ENCODE results near the gene PER3. TPM values are rescaled to one million over a fixed set of nuclear protein-coding genes. Genes with fewer than 3 reads are reported as not detected.

Gene PER3
- total RNA-seq, 1 experiment from 2014 or later, result 3.8 TPM

DNA sequence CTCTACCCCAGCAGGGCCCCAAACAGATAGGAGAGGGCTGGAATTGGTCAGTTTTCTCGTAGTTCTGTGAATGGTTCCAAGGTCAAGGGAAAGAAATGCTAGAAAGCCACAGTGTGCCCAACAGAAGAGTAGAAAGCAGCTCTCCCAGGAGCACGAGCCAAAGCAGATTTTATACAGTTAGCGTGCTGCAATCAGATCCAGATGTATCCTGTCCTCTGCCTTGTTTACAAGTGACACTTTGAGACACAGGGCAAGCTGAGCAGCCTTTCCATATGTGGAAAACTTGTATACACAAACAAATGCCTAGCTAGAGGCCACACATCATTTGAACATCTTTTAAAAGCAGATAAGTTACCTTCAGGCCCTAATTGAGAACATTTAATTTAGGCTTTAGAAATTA is 6.5 kb upstream of the PER3 start:
- Mint-ChIP-seq H3K4me3 (ENCODE audit: low read depth, unreplicated experiment) (no peak overlapping the region), H3K27ac (ENCODE audit: unreplicated experiment) (no peak overlapping the region), H3K27me3 (ENCODE audit: unreplicated experiment) (no peaks in the 10 kb centered on the region), H3K4me1 (ENCODE audit: low read depth, unreplicated experiment) (peaks cover 17% of the 10 kb centered on the region), H3K9me3 (ENCODE audit: low read depth, unreplicated experiment) (no peaks in the 10 kb centered on the region), H3K36me3 (ENCODE audit: insufficient read depth, unreplicated experiment) (peaks cover 19% of the 10 kb centered on the region)
- CTCF ChIA-PET, result no interaction called here
- TF ChIP-seq, protein P1, sequence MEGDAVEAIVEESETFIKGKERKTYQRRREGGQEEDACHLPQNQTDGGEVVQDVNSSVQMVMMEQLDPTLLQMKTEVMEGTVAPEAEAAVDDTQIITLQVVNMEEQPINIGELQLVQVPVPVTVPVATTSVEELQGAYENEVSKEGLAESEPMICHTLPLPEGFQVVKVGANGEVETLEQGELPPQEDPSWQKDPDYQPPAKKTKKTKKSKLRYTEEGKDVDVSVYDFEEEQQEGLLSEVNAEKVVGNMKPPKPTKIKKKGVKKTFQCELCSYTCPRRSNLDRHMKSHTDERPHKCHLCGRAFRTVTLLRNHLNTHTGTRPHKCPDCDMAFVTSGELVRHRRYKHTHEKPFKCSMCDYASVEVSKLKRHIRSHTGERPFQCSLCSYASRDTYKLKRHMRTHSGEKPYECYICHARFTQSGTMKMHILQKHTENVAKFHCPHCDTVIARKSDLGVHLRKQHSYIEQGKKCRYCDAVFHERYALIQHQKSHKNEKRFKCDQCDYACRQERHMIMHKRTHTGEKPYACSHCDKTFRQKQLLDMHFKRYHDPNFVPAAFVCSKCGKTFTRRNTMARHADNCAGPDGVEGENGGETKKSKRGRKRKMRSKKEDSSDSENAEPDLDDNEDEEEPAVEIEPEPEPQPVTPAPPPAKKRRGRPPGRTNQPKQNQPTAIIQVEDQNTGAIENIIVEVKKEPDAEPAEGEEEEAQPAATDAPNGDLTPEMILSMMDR (IDR thresholded peaks at IDR 0.05; ENCODE audit: unreplicated experiment), result no peak
- BruUV-seq (replicated peaks), result no TSS peak
- no peak for DNase-seq
- intact Hi-C loops (cut with micrococcal nuclease; ENCODE audit: unreplicated experiment), result no loop called here

DNA sequence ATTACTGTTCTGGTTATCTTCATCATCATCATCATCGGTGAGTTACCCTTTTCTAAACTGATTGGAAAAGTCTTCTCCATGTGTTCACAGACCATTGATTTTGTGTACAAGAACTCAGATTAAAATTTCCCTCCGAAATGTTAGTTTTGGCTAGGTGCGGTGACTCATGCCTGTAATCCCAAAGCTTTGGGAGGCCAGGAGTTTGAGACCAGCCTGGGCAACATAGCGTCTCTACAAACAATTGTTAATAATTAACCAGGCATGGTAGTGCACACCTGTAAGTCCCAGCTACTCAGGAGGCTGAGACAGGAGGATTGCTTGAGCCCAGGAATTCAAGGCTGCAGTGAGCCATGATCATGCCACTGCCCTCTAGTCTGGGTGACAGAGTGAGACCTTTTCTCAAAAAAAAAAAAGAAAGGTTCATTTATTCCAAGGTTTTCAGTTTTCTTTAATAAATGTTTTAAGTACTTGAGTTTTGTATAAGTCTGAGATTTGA is 5.9 kb upstream of the PER3 start:
- H3K4me1 Mint-ChIP-seq (ENCODE audit: low read depth, unreplicated experiment), result peaks cover 20% of the 10 kb centered on the region
- DNase-seq, result no peak
- no peak overlapping the region for H3K27ac Mint-ChIP-seq (ENCODE audit: unreplicated experiment)
- H3K27me3 Mint-ChIP-seq (ENCODE audit: unreplicated experiment), result no peaks in the 10 kb centered on the region
- H3K9me3 Mint-ChIP-seq (ENCODE audit: low read depth, unreplicated experiment), result no peaks in the 10 kb centered on the region
- CTCF ChIA-PET, result no interaction called here
- H3K36me3 Mint-ChIP-seq (ENCODE audit: insufficient read depth, unreplicated experiment), result peaks cover 22% of the 10 kb centered on the region
- TF ChIP-seq, protein P1 (IDR thresholded peaks at IDR 0.05; ENCODE audit: unreplicated experiment), result no peak
- BruUV-seq (replicated peaks), result no TSS peak
- H3K4me3 Mint-ChIP-seq (ENCODE audit: low read depth, unreplicated experiment), result no peak overlapping the region
- intact Hi-C loops (cut with micrococcal nuclease; ENCODE audit: unreplicated experiment), result no loop called here

DNA sequence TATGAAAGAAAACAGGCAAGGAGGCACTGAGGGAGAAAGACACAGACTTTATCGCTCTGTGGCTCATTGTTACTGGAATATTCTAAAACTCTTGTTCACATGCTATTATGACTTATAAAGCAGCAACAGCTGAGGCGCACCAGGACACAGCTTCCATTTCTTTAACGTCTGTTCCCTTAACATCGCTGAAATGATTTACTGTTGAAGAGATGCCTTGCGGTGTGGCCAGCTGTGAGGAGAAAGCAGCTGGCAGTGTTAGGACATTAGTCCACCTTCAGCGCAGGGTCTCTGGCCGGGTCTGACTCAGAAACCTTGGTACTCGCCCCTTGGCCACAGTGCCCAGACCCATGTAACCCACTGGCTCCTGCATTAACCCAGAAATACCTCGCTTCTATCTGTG is 3.1 kb upstream of the PER3 start:
- H3K36me3 Mint-ChIP-seq (ENCODE audit: insufficient read depth, unreplicated experiment), result peaks cover 26% of the 10 kb centered on the region
- CTCF ChIA-PET, result no interaction called here
- no peak for DNase-seq
- H3K4me3 Mint-ChIP-seq (ENCODE audit: low read depth, unreplicated experiment), result no peak overlapping the region
- no TSS peak for BruUV-seq (replicated peaks)
- TF ChIP-seq, protein P1 (IDR thresholded peaks at IDR 0.05; ENCODE audit: unreplicated experiment), result no peak
- no peaks in the 10 kb centered on the region for H3K27me3 Mint-ChIP-seq (ENCODE audit: unreplicated experiment)
- H3K9me3 Mint-ChIP-seq (ENCODE audit: low read depth, unreplicated experiment), result no peaks in the 10 kb centered on the region
- intact Hi-C loops (cut with micrococcal nuclease; ENCODE audit: unreplicated experiment), result no loop called here
- no peak overlapping the region for H3K27ac Mint-ChIP-seq (ENCODE audit: unreplicated experiment)
- H3K4me1 Mint-ChIP-seq (ENCODE audit: low read depth, unreplicated experiment), result peaks cover 14% of the 10 kb centered on the region

DNA sequence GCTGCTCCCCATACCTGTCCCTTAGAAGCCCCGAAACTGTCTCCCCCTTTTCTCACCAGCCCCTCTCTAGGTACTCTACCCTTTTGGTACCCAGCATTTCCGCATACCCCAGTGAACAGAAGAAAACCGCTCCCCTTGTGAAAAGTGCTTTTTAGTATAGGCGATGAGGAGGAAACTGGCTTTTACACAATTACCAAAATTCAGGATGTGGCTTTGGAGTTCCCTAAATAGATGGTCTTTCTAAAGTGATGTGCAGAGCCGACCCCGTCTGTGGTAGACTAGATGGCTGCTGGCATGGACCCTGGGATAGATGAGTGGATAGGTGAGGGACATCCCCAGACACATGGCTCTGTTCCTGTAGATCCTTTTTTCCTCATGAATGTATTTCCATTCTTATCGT is 2.6 kb upstream of the PER3 start:
- intact Hi-C loops (cut with micrococcal nuclease; ENCODE audit: unreplicated experiment), result no loop called here
- Mint-ChIP-seq H3K4me1 (ENCODE audit: low read depth, unreplicated experiment) (peaks cover 14% of the 10 kb centered on the region), H3K27me3 (ENCODE audit: unreplicated experiment) (no peaks in the 10 kb centered on the region), H3K36me3 (ENCODE audit: insufficient read depth, unreplicated experiment) (peaks cover 26% of the 10 kb centered on the region), H3K9me3 (ENCODE audit: low read depth, unreplicated experiment) (no peaks in the 10 kb centered on the region), H3K27ac (ENCODE audit: unreplicated experiment) (no peak overlapping the region), H3K4me3 (ENCODE audit: low read depth, unreplicated experiment) (no peak overlapping the region)
- CTCF ChIA-PET, result interaction anchor here (0.7 kb wide), 1 partner anchor 1624 kb away, joined by 3 read pairs; no protein-coding TSS in a partner anchor
- BruUV-seq (replicated peaks), result no TSS peak
- TF ChIP-seq, protein P1 (IDR thresholded peaks at IDR 0.05; ENCODE audit: unreplicated experiment), result no peak
- no peak for DNase-seq

Measured in Calu3 (cell line).